Mesendoderm (in vitro differentiated cells): ENCODE results near the gene PRDM15.

Experiments used
- DNase-seq: peaks from one replicate; pipeline ENCODE4 v3.0.0; 2013
- H2AK5ac ChIP-seq: 2 replicates; pipeline ENCODE4 v1.6.1; 2013; ENCODE audit warnings: low read length, inconsistent platforms
- H2BK120ac ChIP-seq: 2 replicates; pipeline ENCODE4 v1.6.1; 2013; ENCODE audit warnings: low read depth, mild to moderate bottlenecking, low read length, moderate library complexity, mixed read lengths
- H2BK15ac ChIP-seq: replicated peaks from 2 replicates; pipeline ENCODE4 v1.6.1; 2013; ENCODE audit warnings: low read depth, mild to moderate bottlenecking, moderate library complexity
- H2BK5ac ChIP-seq: 2 replicates; pipeline ENCODE4 v1.6.1; 2013; ENCODE audit warnings: low read length, inconsistent platforms
- H3K18ac ChIP-seq: 2 replicates; pipeline ENCODE4 v1.6.1; 2013; ENCODE audit warnings: mild to moderate bottlenecking, low read length, mixed read lengths
- H3K23ac ChIP-seq: one replicate; pipeline ENCODE4 v1.6.1; 2013; ENCODE audit warnings: low read length
- H3K27ac ChIP-seq: 2 replicates; pipeline ENCODE4 v1.5.1; 2013; ENCODE audit warnings: low read depth, mild to moderate bottlenecking, inconsistent platforms, low read length, moderate library complexity
- H3K27me3 ChIP-seq: 2 replicates; pipeline ENCODE4 v1.6.1; 2013; ENCODE audit warnings: low read length, control low read depth, mild to moderate bottlenecking, inconsistent platforms; ENCODE audit not compliant: insufficient read depth, poor library complexity
- H3K36me3 ChIP-seq: 2 replicates; pipeline ENCODE4 v1.6.1; 2013; ENCODE audit warnings: low read length, inconsistent platforms; ENCODE audit not compliant: control insufficient read depth, insufficient read depth
- H3K4ac ChIP-seq: one replicate; pipeline ENCODE4 v1.6.1; 2013; ENCODE audit warnings: low read depth, mild to moderate bottlenecking, low read length, moderate library complexity
- H3K4me1 ChIP-seq: 2 replicates; pipeline ENCODE4 v1.6.1; 2013; ENCODE audit warnings: low read depth, low read length, inconsistent platforms; ENCODE audit not compliant: control insufficient read depth
- H3K4me2 ChIP-seq: 2 replicates; pipeline ENCODE4 v1.6.1; 2013; ENCODE audit warnings: low read length
- H3K4me3 ChIP-seq: 2 replicates; pipeline ENCODE4 v1.5.1; 2013; ENCODE audit warnings: mild to moderate bottlenecking, low read length
- H3K56ac ChIP-seq: one replicate; pipeline ENCODE4 v1.6.1; 2013; ENCODE audit warnings: low read length
- H3K79me1 ChIP-seq: 2 replicates; pipeline ENCODE4 v1.6.1; 2013; ENCODE audit warnings: low read length, inconsistent platforms
- H3K79me2 ChIP-seq: 2 replicates; pipeline ENCODE4 v1.6.1; 2013; ENCODE audit warnings: mild to moderate bottlenecking, low read length; ENCODE audit not compliant: control insufficient read depth, insufficient read depth
- H3K9ac ChIP-seq: 2 replicates; pipeline ENCODE4 v1.6.1; 2013; ENCODE audit warnings: low read length, inconsistent platforms
- H4K5ac ChIP-seq: one replicate; pipeline ENCODE4 v1.6.1; 2013; ENCODE audit warnings: low read length
- H4K8ac ChIP-seq: one replicate; pipeline ENCODE4 v1.6.1; 2013; ENCODE audit warnings: low read depth, mild to moderate bottlenecking, control low read depth, low read length, moderate library complexity
- WGBS: extraction: QIAGEN DNeasy Blood & Tissue Kit; methylation state at CpG from one replicate; pipeline ENCODE4 v1.1.7; 2013; ENCODE audit warnings: low lambda C conversion rate, missing lambda C conversion rate; ENCODE audit not compliant: insufficient coverage; ENCODE audit errors: extremely low coverage; 5-methylcytosine and 5-hydroxymethylcytosine counted together

The PRDM15 gene

DNA sequence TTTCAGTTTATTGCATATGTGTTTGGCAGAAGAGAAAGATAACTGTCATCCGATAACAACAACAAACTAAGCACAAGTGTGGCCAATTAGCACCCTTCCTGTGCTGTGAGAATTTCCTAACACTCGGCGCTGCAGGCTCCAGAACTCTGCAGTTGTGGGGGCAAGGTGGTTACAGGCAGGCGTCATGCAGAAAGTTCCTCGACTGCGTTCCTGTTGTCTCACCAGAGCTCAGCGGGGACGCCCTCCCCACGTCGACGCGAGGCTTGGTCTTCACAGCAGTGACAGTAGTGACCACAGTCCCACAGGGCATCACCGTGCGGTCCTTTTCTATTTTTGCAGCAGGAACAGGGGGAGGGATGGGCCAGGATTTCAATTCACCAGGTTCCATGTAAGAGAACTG, 27.6 kb upstream of the PRDM15 start:
- no peak overlapping the region for H3K9ac ChIP-seq
- no peak for DNase-seq
- H4K5ac ChIP-seq = no peak overlapping the region
- H3K27me3 ChIP-seq = no peaks in the 10 kb centered on the region
- WGBS = no CpG with 5 or more reads among the region's 14 CpGs
- no peaks in the 10 kb centered on the region for H3K36me3 ChIP-seq
- no peak overlapping the region for H2BK120ac ChIP-seq
- H3K18ac ChIP-seq = no peak overlapping the region
- H2AK5ac ChIP-seq = no peak overlapping the region
- no peak overlapping the region for H3K4me2 ChIP-seq
- no peak overlapping the region for H3K56ac ChIP-seq
- no peak overlapping the region for H4K8ac ChIP-seq
- no peak overlapping the region for H2BK5ac ChIP-seq
- H3K79me1 ChIP-seq = no peaks in the 10 kb centered on the region
- no peak overlapping the region for H2BK15ac ChIP-seq
- no peaks in the 10 kb centered on the region for H3K4me1 ChIP-seq
- H3K27ac ChIP-seq = no peak overlapping the region
- no peak overlapping the region for H3K4ac ChIP-seq
- H3K79me2 ChIP-seq = no peaks in the 10 kb centered on the region
- H3K4me3 ChIP-seq = no peak overlapping the region
- H3K23ac ChIP-seq = no peak overlapping the region

DNA sequence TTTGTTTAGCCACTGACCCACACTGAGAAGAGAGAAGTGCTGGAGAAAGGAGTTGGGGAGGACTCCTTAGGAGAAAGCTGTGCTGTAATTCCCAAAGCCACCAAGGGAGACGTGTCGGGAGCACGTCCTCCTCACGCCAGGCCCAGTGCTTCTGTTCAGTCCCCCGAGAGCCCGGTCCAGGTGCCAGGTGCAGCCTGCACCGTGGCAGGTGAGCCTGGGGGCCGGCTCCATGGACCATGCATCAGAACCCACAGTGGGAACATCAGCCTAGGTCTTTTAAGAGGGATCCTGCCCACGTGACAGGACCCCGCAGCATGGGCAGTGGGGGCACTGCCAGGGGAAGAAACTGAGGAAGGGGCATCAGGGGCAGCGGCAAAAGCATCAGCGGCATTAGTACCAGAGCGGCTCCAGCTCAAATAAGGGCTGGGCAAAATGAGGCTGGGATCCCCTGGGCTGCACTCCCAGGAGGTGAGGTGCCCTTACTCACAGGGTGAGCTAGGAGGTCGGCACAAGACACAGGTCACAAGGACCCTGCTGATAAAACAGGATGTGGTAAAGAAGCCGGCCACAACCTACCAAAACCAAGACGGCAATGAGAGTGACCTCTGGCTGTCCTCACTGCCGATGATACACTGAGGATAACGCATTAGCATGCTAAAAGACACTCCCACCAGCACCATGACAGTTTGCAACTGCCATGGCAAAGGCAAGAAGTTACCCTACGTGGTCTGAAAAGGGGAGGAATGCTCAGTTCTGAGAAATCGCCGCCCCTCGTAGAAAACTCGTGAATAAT, 24.6 kb upstream of the PRDM15 start:
- WGBS = no CpG with 5 or more reads among the region's 23 CpGs
- Histone ChIP-seq H3K4me1 (no peaks in the 10 kb centered on the region), H3K36me3 (no peaks in the 10 kb centered on the region), H3K23ac (no peak overlapping the region), H2BK5ac (no peak overlapping the region), H3K4me3 (no peak overlapping the region), H4K5ac (no peak overlapping the region), H2BK120ac (no peak overlapping the region), H2AK5ac (no peak overlapping the region), H2BK15ac (no peak overlapping the region), H3K79me1 (no peaks in the 10 kb centered on the region), H3K18ac (no peak overlapping the region), H4K8ac (no peak overlapping the region), H3K27me3 (no peaks in the 10 kb centered on the region), H3K9ac (no peak overlapping the region), H3K56ac (no peak overlapping the region), H3K27ac (no peak overlapping the region), H3K4me2 (no peak overlapping the region), H3K79me2 (no peaks in the 10 kb centered on the region), H3K4ac (no peak overlapping the region)
- no peak for DNase-seq

DNA sequence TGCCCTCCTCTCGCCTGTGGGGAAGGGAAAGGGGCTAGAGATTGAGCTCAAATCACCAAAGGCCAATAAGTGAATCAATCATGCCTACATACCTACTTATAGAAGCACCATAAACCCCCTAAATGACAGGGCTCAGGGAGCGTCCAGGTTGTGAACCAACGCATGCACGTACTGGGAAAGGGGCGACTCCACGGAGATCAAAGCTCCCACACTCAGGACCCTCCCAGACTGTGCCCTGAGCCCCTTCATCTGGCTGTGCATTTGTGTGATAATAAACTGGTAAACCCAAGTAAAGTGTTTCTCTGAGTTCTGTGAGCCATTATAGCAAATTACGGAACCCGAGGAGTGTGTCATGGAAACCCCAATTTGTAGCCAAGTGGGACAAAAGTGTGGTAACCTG, 23.8 kb upstream of the PRDM15 start:
- WGBS = no CpG with 5 or more reads among the region's 8 CpGs
- Histone ChIP-seq H3K36me3 (no peaks in the 10 kb centered on the region), H3K79me1 (no peaks in the 10 kb centered on the region)

DNA sequence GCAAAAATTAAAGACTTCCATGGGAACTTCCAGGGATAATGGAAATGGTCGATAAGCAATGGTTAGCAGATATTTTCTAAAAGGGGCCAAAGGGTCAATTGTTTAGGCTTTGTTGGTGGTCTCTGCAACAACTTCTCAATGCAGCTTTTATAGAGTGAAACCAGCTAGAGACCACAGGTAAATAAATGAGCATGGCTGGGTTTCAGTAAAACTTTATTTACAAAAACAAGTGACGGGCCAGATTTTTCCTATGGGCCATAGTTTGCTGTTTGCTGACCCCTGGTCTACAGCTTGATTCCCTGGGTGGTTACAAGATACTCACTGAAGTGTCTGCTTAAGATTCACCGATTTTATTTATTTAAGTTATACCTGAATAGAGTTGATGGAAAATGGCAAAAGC, 22.6 kb upstream of the PRDM15 start:
- H3K4me1 ChIP-seq = no peaks in the 10 kb centered on the region
- H3K4ac ChIP-seq = no peak overlapping the region
- H3K9ac ChIP-seq = no peak overlapping the region
- H3K18ac ChIP-seq = no peak overlapping the region
- no peak overlapping the region for H3K23ac ChIP-seq
- no peak overlapping the region for H3K56ac ChIP-seq
- H3K79me2 ChIP-seq = no peaks in the 10 kb centered on the region
- H3K27ac ChIP-seq = no peak overlapping the region
- no peaks in the 10 kb centered on the region for H3K36me3 ChIP-seq
- no peak overlapping the region for H2BK5ac ChIP-seq
- no peaks in the 10 kb centered on the region for H3K79me1 ChIP-seq
- no peak overlapping the region for H4K5ac ChIP-seq
- H2BK120ac ChIP-seq = no peak overlapping the region
- H3K4me3 ChIP-seq = no peak overlapping the region
- no peak for DNase-seq
- H3K27me3 ChIP-seq = no peaks in the 10 kb centered on the region
- no peak overlapping the region for H2AK5ac ChIP-seq
- H3K4me2 ChIP-seq = no peak overlapping the region
- no CpG with 5 or more reads among the region's 3 CpGs for WGBS
- no peak overlapping the region for H2BK15ac ChIP-seq
- no peak overlapping the region for H4K8ac ChIP-seq

More for the DNA sequence above, 23.8 kb upstream of the PRDM15 start:
- H3K9ac ChIP-seq = no peak overlapping the region
- no peak overlapping the region for H2BK5ac ChIP-seq
- no peak overlapping the region for H3K18ac ChIP-seq
- H3K4me2 ChIP-seq = no peak overlapping the region
- no peak overlapping the region for H2BK120ac ChIP-seq
- no peaks in the 10 kb centered on the region for H3K79me2 ChIP-seq
- no peaks in the 10 kb centered on the region for H3K27me3 ChIP-seq
- H2BK15ac ChIP-seq = no peak overlapping the region
- H3K23ac ChIP-seq = no peak overlapping the region
- H3K4me3 ChIP-seq = no peak overlapping the region
- no peak overlapping the region for H3K56ac ChIP-seq
- H3K4me1 ChIP-seq = no peaks in the 10 kb centered on the region
- no peak overlapping the region for H4K8ac ChIP-seq
- H3K4ac ChIP-seq = no peak overlapping the region
- no peak overlapping the region for H2AK5ac ChIP-seq
- H3K27ac ChIP-seq = no peak overlapping the region
- no peak for DNase-seq
- H4K5ac ChIP-seq = no peak overlapping the region

DNA sequence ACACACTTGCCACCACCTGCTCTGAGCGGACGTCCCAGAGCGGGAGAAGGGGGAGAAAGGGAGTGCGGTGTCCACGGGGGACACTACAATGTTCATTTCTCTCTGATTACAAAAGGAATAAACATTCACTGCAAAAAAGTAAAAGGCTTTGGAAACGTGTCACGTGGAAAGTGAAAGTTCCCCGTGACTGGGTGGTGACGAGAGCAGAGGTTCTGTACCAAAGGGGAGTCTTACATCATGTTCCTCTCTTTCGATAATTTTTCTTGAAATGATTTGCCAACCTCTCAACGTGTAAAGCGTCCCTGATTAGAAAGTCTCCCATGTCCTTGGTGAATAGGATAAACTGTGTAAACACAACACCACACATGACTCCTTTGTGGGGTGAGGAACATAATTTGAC, 22.0 kb upstream of the PRDM15 start:
- Histone ChIP-seq H3K4ac (no peak overlapping the region), H3K9ac (no peak overlapping the region), H3K27me3 (no peaks in the 10 kb centered on the region), H3K4me1 (no peaks in the 10 kb centered on the region), H3K56ac (no peak overlapping the region), H3K23ac (no peak overlapping the region), H2BK15ac (no peak overlapping the region), H3K4me3 (no peak overlapping the region), H4K5ac (no peak overlapping the region), H3K79me2 (no peaks in the 10 kb centered on the region), H3K4me2 (no peak overlapping the region), H3K79me1 (no peaks in the 10 kb centered on the region), H2BK5ac (no peak overlapping the region), H2AK5ac (no peak overlapping the region), H2BK120ac (no peak overlapping the region), H3K27ac (no peak overlapping the region), H3K18ac (no peak overlapping the region), H4K8ac (no peak overlapping the region), H3K36me3 (no peaks in the 10 kb centered on the region)
- no CpG with 5 or more reads among the region's 12 CpGs for WGBS
- DNase-seq = no peak

DNA sequence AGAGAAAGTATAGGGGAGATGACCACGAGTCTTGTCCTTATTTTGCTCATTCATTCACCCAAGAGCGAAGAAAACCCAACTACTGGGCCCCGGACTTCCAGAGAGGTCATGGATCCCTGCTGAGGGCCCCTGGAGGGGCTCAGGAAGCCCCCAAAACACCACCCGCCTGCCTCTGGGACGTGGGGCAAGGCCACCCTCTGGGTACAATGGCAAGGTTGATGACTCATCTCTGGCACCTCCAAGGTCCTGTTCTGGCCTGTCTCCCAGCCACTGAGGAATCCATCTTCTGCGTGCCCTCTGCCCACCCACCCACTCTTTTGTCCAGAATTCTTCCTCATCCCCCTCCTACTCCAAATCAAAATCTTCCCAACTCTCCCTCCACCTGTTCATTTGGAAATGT, 21.3 kb upstream of the PRDM15 start:
- Histone ChIP-seq H3K79me1 (no peaks in the 10 kb centered on the region), H2BK15ac (no peak overlapping the region), H2BK120ac (no peak overlapping the region), H3K79me2 (no peaks in the 10 kb centered on the region), H3K4ac (no peak overlapping the region), H3K18ac (no peak overlapping the region), H4K5ac (no peak overlapping the region), H3K4me2 (no peak overlapping the region), H3K23ac (no peak overlapping the region), H3K4me3 (no peak overlapping the region), H3K4me1 (no peaks in the 10 kb centered on the region), H2BK5ac (no peak overlapping the region), H4K8ac (no peak overlapping the region), H3K27me3 (no peaks in the 10 kb centered on the region), H2AK5ac (no peak overlapping the region), H3K36me3 (no peaks in the 10 kb centered on the region), H3K27ac (no peak overlapping the region), H3K9ac (no peak overlapping the region), H3K56ac (no peak overlapping the region)
- no peak for DNase-seq
- no CpG with 5 or more reads among the region's 6 CpGs for WGBS
